NCI-H1105 treated with DMSO at 0.1 percent for 48 hours (cell line): ENCODE results near the gene SLC35G2.
A peak's percentile ranks its signal among the peaks of the same experiment; 100 is the strongest.
"Not testable (repeated sequence)": the region's sequence is repeated elsewhere in the genome, so short reads cannot be mapped to it uniquely, and the experiment has no call there.

Experiments used
- DNase-seq: peaks from one replicate; lab custom pipeline; 2025; lab: John Stamatoyannopoulos, UW

Gene SLC35G2

DNA sequence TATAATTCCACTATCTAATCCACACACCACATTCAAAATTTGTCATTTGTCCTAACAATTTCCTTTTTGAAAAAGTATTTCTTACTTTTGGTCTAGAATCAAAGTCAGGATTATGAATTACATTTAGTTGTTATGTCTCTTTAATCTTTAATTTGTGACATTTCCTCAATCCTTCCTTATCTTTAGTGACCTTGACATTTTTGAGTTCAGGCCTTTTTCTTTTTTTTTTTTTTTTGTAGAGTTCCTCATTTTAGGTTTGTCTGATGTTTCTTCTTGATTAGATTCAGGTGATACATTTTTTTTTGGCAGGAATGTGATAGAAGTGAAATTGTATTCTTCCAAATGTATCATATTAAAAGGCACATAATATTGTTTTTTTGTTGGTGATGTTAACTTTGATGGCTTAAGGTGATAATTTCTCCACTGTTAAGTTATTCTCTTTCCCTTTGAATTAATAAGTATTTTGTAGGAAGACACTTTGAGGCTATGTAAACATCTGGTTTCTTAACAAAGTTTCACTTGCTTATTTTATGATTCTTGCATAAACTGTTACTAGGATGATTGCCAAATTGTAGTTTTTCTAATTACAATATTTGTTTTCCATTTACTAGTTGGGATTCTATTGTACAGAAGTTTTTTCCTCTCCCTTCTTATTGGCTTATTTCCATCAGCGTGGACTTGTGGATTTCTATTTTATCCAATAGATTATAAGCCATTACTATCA, 16.3 kb downstream of the SLC35G2 start:
- no peak for DNase-seq

DNA sequence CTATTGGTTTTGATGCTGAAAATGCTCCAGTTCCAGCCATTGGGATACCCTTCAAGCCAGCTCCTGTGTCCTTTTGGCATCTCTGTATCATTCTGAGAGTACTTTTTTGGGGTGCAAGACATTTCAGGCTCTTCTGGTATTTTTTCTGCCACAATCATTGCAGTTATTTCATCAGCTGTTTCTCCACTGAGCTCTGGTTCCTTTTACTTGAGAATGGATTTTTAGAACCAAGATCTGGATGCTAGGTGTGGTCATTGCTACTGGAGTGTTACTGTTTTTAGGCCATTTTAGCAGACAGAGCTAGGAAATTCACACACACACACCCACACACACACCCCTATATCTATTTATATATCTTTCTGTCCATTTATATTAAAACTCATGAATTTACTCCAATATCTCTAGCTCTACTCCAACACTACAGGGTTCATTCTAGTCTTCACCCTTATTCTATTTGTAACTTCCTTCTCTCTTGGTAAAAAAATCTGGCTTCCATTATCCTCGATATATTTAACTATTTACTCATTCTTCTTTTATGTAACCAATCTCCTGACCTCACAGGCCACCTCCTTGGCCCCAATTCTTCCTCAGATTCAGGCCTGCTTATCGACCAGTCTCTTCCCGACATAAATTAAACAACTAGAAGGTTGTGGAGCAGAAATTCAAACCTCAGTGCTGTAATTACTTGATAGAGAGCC, 17.0 kb downstream of the SLC35G2 start:
- no peak for DNase-seq

DNA sequence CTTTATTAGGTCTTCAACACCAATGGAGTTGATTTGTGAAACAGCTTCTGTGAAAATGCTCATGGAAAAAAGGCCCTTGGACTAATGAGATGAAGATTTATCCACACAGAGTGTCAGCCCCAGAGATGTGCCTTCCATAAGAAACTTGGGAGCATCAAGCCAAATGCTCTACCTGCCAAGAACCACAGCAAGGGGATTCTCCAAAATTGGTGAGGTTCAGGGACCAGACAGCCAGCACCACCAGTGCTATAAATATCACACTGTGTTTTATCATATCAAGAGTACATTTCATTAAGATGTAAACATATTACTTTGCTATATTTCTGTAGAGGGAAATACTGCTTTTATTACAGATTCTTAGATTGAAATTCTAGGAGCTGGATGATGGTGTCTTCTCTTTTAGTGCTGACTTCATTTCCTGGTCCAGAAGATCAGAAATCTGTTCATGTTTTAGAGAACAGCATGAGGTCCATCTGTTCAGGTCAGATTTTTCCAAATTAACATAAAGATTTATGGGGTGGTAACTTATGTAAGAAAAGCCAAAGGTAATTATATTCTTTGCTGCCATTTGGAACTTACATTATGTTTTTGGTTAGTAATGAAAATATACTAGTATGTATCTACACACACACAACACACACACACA, 17.7 kb downstream of the SLC35G2 start:
- DNase-seq: no peak

- DNase-seq: no peak
Observed at GRCh38 chr3:136838641-136839555, 20.0 kb downstream of the SLC35G2 start.

GRCh38 chr3:136839556-136839931, 20.6 kb downstream of the SLC35G2 start:
- no peak for DNase-seq

GRCh38 chr3:136840252-136840651, 21.3 kb downstream of the SLC35G2 start:
- DNase-seq: no peak

DNA sequence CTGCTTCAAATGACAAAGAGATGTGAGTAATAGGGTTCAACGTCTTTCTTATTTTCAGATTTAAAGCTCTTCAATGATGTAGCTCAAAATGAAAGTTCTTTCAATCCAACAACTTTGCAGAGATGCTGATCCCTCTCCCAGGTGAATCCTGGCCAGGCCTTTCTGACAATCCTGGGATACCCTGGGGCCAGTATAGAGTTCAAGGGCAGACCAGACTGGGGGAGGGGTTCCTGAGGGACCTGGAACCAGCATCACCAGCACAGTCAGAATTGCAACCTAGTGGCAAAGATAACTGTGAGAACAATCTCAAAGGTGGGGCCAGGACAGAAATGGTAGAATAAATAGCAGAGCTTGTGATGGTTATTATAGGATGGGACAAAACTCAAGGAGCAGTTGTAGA, 23.4 kb downstream of the SLC35G2 start:
- DNase-seq: no peak

- no peak for DNase-seq
Observed at GRCh38 chr3:136844724-136845123, 25.8 kb downstream of the SLC35G2 start.

GRCh38 chr3:136852180-136852579, 33.3 kb downstream of the SLC35G2 start:
- DNase-seq: no peak

DNA sequence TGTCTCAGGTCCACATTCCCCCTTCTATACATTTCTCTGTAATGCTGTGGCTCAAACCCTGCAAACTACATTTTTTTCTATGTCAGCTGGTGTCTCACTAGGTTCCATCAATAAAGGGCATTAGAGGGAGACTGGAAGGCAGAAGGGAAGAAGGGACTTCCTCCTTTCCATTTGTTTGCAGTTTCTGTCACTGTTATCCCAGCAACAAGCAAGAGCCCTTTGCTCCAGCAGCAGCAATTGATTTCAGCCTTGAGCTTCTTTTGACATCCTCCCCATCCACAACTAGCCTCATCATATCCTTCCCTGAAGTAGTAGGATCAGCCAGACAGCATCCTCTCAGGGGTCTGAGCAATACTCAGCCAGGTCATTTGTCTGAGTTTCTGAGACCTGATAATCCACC, 37.7 kb downstream of the SLC35G2 start:
- no peak for DNase-seq

DNA sequence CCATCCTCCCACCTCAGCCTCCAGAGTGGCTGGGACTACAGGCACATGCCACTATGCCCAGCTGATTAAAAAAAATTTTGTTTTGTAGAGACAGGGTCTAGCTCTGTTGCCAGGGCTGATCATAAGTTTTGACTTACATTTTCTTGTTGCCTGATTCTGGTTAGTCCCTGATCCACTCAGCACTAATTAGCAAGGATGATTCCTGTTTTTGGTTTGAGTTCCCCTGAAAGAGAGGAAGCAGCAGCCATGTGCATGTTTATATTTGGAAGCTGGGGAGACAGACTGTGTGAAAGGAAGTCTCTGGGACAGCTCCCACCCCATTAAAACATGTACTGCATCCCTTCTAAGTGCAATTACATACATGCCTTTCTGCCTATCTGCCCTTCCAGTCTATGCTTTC, 39.5 kb downstream of the SLC35G2 start:
- DNase-seq: no peak

DNA sequence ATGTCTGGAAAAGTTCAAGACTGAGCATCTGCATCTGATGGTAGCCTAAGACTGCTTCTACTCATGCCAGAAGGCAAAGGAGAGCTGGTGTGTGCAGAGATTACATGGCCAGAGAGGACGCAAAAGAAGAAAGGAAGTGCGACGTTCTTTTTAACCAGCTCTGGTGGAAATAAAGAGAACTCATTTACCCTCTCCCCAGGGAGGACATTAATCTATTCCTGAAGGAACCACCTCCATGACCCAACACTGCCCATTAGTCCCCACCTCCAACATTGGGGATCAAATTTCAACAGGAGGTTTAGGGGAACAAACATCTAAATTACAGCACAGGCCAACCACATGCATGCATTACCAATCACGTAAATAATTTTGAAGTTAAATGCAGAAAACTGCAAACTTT, 41.6 kb downstream of the SLC35G2 start:
- peak; percentile 23 for DNase-seq

DNA sequence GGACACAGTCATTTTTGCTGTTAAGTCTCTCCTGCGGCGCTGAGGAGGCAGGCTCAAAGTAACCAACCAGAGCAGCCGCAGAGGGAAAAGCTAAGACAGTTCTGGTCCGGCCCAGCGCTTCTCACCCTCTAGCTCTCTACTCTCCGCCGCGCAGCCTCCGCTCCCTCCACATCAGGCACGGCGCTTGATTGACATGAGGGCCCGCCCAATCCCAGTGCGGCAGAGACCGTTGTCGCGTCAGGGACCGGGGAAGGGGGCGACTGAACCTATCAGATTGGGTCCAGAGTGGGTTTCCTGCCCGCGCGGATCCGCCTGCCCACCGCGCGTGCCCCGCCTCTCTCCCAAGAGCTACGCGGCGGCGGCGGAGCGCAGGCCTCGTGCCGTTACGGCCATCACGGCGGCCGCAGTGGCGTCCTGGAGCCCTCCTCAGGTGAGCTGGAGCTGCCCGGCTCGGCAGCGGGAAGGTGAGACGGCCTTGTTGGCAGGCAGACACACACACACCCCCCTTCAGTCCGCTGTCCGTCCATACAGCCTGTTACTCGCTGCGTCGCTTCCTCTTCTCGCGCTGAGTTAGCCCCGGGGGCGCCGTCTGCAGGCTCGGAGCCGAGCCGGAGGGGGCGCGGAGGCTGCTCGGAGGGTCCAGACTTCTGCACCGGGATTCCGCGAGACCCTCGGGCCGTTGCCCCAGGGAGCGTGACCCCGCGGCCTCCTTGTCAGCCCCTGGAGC, 43.1 kb downstream of the SLC35G2 start, which contains the start of gene NCK1:
Gene NCK1 (plus strand): TSS at position 319 of the 727 bp plus-strand sequence. CDS start 65,794 bp downstream, outside the sequence.
- DNase-seq: peak; percentile 100

DNA sequence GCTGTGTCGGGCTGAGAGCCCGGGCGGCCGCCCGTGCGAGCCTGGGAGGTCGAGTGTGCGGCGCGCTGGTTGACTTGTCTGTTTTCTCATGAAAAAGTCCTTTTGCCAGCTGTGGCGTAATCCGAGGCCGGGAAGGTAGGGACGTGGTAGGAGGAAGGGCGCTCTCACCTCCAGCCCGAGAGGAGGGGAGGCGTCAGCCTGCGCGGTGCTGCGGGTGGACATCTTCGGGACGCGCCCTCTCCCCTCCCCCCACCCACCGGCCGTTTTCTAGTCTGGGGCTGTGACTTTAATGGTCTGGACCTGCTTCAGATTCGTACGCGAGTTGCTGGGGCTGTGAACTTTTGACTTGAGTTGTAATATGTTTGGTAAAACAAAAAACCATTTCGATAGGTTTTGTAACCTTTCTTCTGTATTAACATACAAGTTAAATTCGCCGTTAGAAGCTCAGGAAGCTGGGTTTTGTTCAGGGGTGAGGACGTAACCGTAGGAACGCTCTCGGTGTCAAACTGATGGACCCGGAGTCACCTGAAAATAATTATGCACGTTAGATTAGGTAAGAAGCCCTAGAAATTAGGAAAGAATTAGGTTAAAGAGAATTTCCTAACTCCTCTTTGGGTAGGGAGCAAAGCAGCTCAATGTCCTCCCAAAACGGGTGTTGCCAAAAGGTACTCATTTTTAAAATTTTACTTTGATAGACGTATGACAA, 43.8 kb downstream of the SLC35G2 start:
- peak; percentile 72 for DNase-seq

DNA sequence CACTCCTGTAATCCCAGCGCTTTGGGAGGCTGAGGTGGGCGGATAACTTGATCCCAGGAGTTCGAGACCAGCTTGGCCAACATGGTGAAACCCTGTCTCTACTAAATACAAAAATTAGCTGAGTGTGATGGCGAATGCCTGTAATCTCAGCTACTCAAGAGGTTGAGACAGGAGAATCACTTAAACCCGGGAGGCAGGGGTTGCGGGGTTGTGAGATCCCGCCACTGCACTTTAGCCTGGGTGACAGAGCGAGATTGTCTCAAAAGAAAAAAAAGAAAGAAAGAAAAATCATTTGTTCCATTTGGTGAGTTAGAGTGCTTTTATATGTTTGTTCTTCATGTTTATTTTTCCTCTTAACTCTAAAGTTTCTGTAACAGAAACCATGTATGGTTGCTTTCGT, 50.4 kb downstream of the SLC35G2 start:
- DNase-seq: no peak

- not testable (repeated sequence) for DNase-seq
Observed at GRCh38 chr3:136872258-136872657, 53.3 kb downstream of the SLC35G2 start.

- not testable (repeated sequence) for DNase-seq
Observed at GRCh38 chr3:136879510-136879909, 60.6 kb downstream of the SLC35G2 start.

DNA sequence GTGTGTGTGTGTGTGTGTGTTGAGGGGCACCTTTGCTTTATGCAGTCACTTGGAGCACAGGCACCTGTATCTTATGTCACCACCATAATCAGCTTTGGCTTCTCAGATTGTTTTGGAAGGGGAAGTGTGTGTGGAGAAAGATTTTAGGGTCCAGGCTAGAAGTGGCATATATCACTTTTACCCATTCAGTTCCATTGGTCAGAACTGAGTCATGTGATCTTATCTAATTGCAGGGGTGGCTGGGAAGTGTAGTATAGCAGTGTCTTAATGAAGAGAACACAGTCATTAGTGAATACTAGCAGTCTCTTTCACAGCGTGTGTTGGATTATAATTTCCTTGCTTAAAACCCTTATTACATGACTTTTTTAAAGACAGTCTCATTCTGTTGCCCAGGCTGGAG, 63.6 kb downstream of the SLC35G2 start:
- DNase-seq: peak; percentile 11

GRCh38 chr3:136883967-136884720, 65.2 kb downstream of the SLC35G2 start:
- DNase-seq: peak; percentile 82
